CMK (cell line): ENCODE results near the gene CABP7.

ENCODE experiments used
- DNase-seq: peaks from one replicate; pipeline ENCODE4 v3.0.0-alpha.2; 2010; ENCODE audit warnings: low read depth

Gene CABP7

GRCh38 chr22:29722587-29722986 is 2.8 kb downstream of the CABP7 start:
- DNase-seq: no peak

- no peak for DNase-seq
Observed at GRCh38 chr22:29723766-29724165, 4.0 kb downstream of the CABP7 start.

GRCh38 chr22:29724843-29725242 is 5.0 kb downstream of the CABP7 start:
- no peak for DNase-seq

- DNase-seq: no peak
Observed at GRCh38 chr22:29726106-29726505, 6.3 kb downstream of the CABP7 start.

- DNase-seq: no peak
Observed at GRCh38 chr22:29726512-29727130, 6.8 kb downstream of the CABP7 start.

- no peak for DNase-seq
Observed at GRCh38 chr22:29727131-29727523, 7.3 kb downstream of the CABP7 start.

- DNase-seq: no peak
Observed at GRCh38 chr22:29729161-29729560, 9.4 kb downstream of the CABP7 start.

- DNase-seq: no peak
Observed at GRCh38 chr22:29731058-29731850, 11.5 kb downstream of the CABP7 start.

- DNase-seq: no peak
Observed at GRCh38 chr22:29732883-29733282, 13.1 kb downstream of the CABP7 start.

GRCh38 chr22:29733362-29734201 is 13.8 kb downstream of the CABP7 start:
- DNase-seq: peak; percentile 94

GRCh38 chr22:29734406-29734805 is 14.6 kb downstream of the CABP7 start:
- DNase-seq: no peak

- DNase-seq: no peak
Observed at GRCh38 chr22:29734838-29735237, 15.0 kb downstream of the CABP7 start.

- DNase-seq: no peak
Observed at GRCh38 chr22:29735416-29735815, 15.6 kb downstream of the CABP7 start.

GRCh38 chr22:29737251-29738117 is 17.7 kb downstream of the CABP7 start:
- DNase-seq: no peak

- no peak for DNase-seq
Observed at GRCh38 chr22:29738118-29738815, 18.5 kb downstream of the CABP7 start.

GRCh38 chr22:29739346-29739875 is 19.6 kb downstream of the CABP7 start:
- no peak for DNase-seq

GRCh38 chr22:29740216-29740615 is 20.4 kb downstream of the CABP7 start:
- no peak for DNase-seq

GRCh38 chr22:29741926-29742325 is 22.1 kb downstream of the CABP7 start:
- no peak for DNase-seq

- no peak for DNase-seq
Observed at GRCh38 chr22:29742326-29742725, 22.5 kb downstream of the CABP7 start.

- DNase-seq: no peak
Observed at GRCh38 chr22:29744902-29745301, 25.1 kb downstream of the CABP7 start.

GRCh38 chr22:29747832-29748231 is 28.0 kb downstream of the CABP7 start:
- DNase-seq: no peak
